ENCODE results near the gene RTF2. TPM values are rescaled to one million over a fixed set of nuclear protein-coding genes. Genes with fewer than 3 reads are reported as not detected.

The RTF2 gene
- total RNA-seq, 1 donor from 2014 or later = 75.3 TPM

- no peak for DNase-seq (ENCODE audit: low read depth, low spot score)
- Mint-ChIP-seq H3K4me1 (peaks cover 45% of the 10 kb centered on the region), H3K9me3 (no peaks in the 10 kb centered on the region), H3K27me3 (ENCODE audit: low read depth) (no peaks in the 10 kb centered on the region), H3K27ac (ENCODE audit: unreplicated experiment) (no peak overlapping the region), H3K36me3 (ENCODE audit: low read depth) (no peaks in the 10 kb centered on the region), H3K4me3 (no peak overlapping the region)
- TF ChIP-seq CTCF (conservative IDR thresholded peaks at IDR 0.05) = no peak
These were observed 37.5 kb upstream of the RTF2 start for GRCh38 chr20:56430957-56431356.

GRCh38 chr20:56431471-56431870 is 37.0 kb upstream of the RTF2 start:
- H3K9me3 Mint-ChIP-seq = no peaks in the 10 kb centered on the region
- no peak for DNase-seq (ENCODE audit: low read depth, low spot score)
- H3K4me1 Mint-ChIP-seq = peaks cover 45% of the 10 kb centered on the region

GRCh38 chr20:56433221-56433879 is 35.1 kb upstream of the RTF2 start:
- Mint-ChIP-seq H3K4me3 (no peak overlapping the region), H3K27me3 (ENCODE audit: low read depth) (no peaks in the 10 kb centered on the region), H3K27ac (ENCODE audit: unreplicated experiment) (no peak overlapping the region), H3K36me3 (ENCODE audit: low read depth) (no peaks in the 10 kb centered on the region), H3K9me3 (no peaks in the 10 kb centered on the region), H3K4me1 (peaks cover 45% of the 10 kb centered on the region)
- DNase-seq (ENCODE audit: low read depth, low spot score) = no peak
- TF ChIP-seq CTCF (conservative IDR thresholded peaks at IDR 0.05) = no peak

More at GRCh38 chr20:56431471-56431870, 37.0 kb upstream of the RTF2 start:
- Mint-ChIP-seq H3K27ac (ENCODE audit: unreplicated experiment) (no peak overlapping the region), H3K4me3 (no peak overlapping the region), H3K36me3 (ENCODE audit: low read depth) (no peaks in the 10 kb centered on the region), H3K27me3 (ENCODE audit: low read depth) (no peaks in the 10 kb centered on the region)
- TF ChIP-seq CTCF (conservative IDR thresholded peaks at IDR 0.05) = no peak

- TF ChIP-seq CTCF (conservative IDR thresholded peaks at IDR 0.05) = no peak
- DNase-seq (ENCODE audit: low read depth, low spot score) = no peak
- Mint-ChIP-seq H3K9me3 (no peaks in the 10 kb centered on the region), H3K4me1 (peaks cover 45% of the 10 kb centered on the region), H3K36me3 (ENCODE audit: low read depth) (no peaks in the 10 kb centered on the region), H3K4me3 (no peak overlapping the region), H3K27ac (ENCODE audit: unreplicated experiment) (no peak overlapping the region), H3K27me3 (ENCODE audit: low read depth) (no peaks in the 10 kb centered on the region)
These were observed 34.6 kb upstream of the RTF2 start for GRCh38 chr20:56433880-56434255.

GRCh38 chr20:56437196-56437960 is 31.0 kb upstream of the RTF2 start:
- Mint-ChIP-seq H3K9me3 (no peaks in the 10 kb centered on the region), H3K27ac (ENCODE audit: unreplicated experiment) (no peak overlapping the region), H3K4me3 (no peak overlapping the region), H3K4me1 (peaks cover 16% of the 10 kb centered on the region), H3K27me3 (ENCODE audit: low read depth) (no peaks in the 10 kb centered on the region), H3K36me3 (ENCODE audit: low read depth) (no peaks in the 10 kb centered on the region)
- TF ChIP-seq CTCF (conservative IDR thresholded peaks at IDR 0.05) = no peak
- DNase-seq (ENCODE audit: low read depth, low spot score) = no peak
